Erythroblast (primary cell): Measurements from ENCODE around the gene CYB5R2.
"Not testable (repeated sequence)": the region's sequence is repeated elsewhere in the genome, so short reads cannot be mapped to it uniquely, and the experiment has no call there.

Experiments
- GATA1 ChIP-seq: IDR thresholded peaks from 2 replicates; pipeline ENCODE4 v1.6.1; 2011; ENCODE audit warnings: low read depth, mild to moderate bottlenecking, control low read depth, low read length, moderate library complexity
- POLR2A ChIP-seq: IDR thresholded peaks from 2 replicates; pipeline ENCODE4 v1.6.1; 2011; ENCODE audit warnings: mild to moderate bottlenecking, low read length

DNA sequence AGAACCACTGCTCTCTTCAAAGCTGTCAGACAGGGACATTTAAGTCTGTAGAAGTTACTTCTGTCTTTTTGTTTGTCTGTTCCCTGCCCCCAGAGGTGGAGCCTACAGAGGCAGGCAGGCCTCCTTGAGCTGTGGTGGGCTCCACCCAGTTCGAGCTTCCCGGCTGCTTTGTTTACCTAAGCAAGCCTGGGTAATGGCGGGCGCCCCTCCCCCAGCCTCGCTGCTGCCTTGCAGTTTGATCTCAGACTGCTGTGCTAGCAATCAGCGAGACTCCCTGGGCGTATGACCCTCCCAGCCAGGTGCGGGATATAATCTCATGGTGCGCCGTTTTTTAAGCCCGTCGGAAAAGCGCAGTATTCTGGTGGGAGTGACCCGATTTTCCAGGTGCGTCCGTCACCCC, 9.8 kb downstream of the CYB5R2 start:
- TF ChIP-seq POLR2A, GATA1: not testable (repeated sequence)
